Stomach (tissue), 9 donors: ENCODE results near the gene PCDHGC3. TPM values are rescaled to one million over a fixed set of nuclear protein-coding genes. Genes with fewer than 3 reads are reported as not detected.
A peak's percentile ranks its signal among the peaks of the same experiment; 100 is the strongest.
"Not testable (repeated sequence)": the region's sequence is repeated elsewhere in the genome, so short reads cannot be mapped to it uniquely, and the experiment has no call there.

Experiments
- DNase-seq, 2 donors: peaks; one replicate each; pipeline versions ENCODE4 v3.0.0 to v3.0.0-alpha.2; 2013 to 2019
- H3K27ac ChIP-seq, 5 donors: fragments of 200-600 bp in 4 of 5; sonication (generic) in 4 of 5; one replicate each; pipeline ENCODE4 v1.5.1; 2013 to 2019; ENCODE audit warnings: mild to moderate bottlenecking in 1 of 5, moderate library complexity in 1 of 5
- H3K27me3 ChIP-seq, 3 donors: fragments of 200-600 bp; sonication (generic); one replicate each; pipeline ENCODE4 v1.5.1; 2017 to 2019; ENCODE audit warnings: mixed run types in 1 of 3
- H3K36me3 ChIP-seq, 4 donors: fragments of 200-600 bp; sonication (generic); 1 replicate in 3 of 4; 2 replicates in 1 of 4; pipeline ENCODE4 v1.5.1; 2016 to 2019
- H3K4me1 ChIP-seq, 4 donors: fragments of 200-600 bp; sonication (generic); one replicate each; pipeline ENCODE4 v1.5.1; 2016 to 2019
- H3K4me3 ChIP-seq, 4 donors: fragments of 200-600 bp; sonication (generic) in 3 of 4; one replicate each; pipeline ENCODE4 v1.5.1; 2016 to 2019; ENCODE audit warnings: mild to moderate bottlenecking in 1 of 4
- H3K9me3 ChIP-seq, 4 donors: fragments of 200-600 bp; sonication (generic); one replicate each; pipeline ENCODE4 v1.5.1; 2016 to 2019
- EP300 ChIP-seq: sonication (generic); formaldehyde crosslinking; IDR thresholded peaks from one replicate; pipeline ENCODE4 v1.6.1; 2017; ENCODE audit warnings: antibody characterized with exemption
- POLR2A ChIP-seq, 4 donors: fragments of 450-650 bp; IDR thresholded peaks; one replicate each; pipeline ENCODE4 v1.6.1; 2016; ENCODE audit warnings: antibody characterized with exemption in 4 of 4, control low read depth in 2 of 4, mild to moderate bottlenecking in 1 of 4, moderate library complexity in 1 of 4
- POLR2AphosphoS5 ChIP-seq, 3 donors: sonication (generic); formaldehyde crosslinking; IDR thresholded peaks; one replicate each; pipeline ENCODE4 v1.6.1; 2016; ENCODE audit warnings: antibody characterized with exemption in 3 of 3
- WGBS, 5 donors: extraction: QIAGEN DNeasy Blood & Tissue Kit in 3 of 5; methylation state at CpG; one replicate each; pipeline versions ENCODE4 v1.1.5 to v1.1.7; 2013 to 2018; 5-methylcytosine and 5-hydroxymethylcytosine counted together
- intact Hi-C: fragments of 100-400 bp; cut with DNase I; formaldehyde crosslinking; loops from one replicate; pipeline ENCODE4 v1.15.1; 2023; ENCODE audit warnings: low total_unique reads
- polyA plus RNA-seq, 3 donors: library from polyadenylated mRNA; stranded (reverse); fragments of 200-250 nt; gene quantifications; one replicate each; pipeline ENCODE4 v1.2.3, GENCODE V29; 2013
- total RNA-seq, 5 donors: library from RNA; depleted of rRNA; stranded (reverse); fragments of >200 nt; gene quantifications; one replicate each; pipeline versions ENCODE4 v1.1.0 to v1.2.3, GENCODE V29; 2014 to 2016
- TF ChIP-seq, protein P1 (sequence below), 7 experiments: fragments of 450-650 bp in 4 of 7; fragments of 200-600 bp in 3 of 7; sonication (generic) in 3 of 7; IDR thresholded peaks; one replicate each; pipeline ENCODE4 v1.5.1; 2016 to 2019; ENCODE audit warnings: antibody characterized with exemption in 7 of 7, control low read depth in 2 of 7, mild to moderate bottlenecking in 1 of 7
- donor health status: healthy with polysubstance abuse.
- donor health status: Bipolar disorder and iron deficiency.
- donor health status: healthy.

Gene PCDHGC3
- total and polyA plus RNA-seq, 8 donors = 7.6 to 35.8 (median 20.0) TPM

DNA sequence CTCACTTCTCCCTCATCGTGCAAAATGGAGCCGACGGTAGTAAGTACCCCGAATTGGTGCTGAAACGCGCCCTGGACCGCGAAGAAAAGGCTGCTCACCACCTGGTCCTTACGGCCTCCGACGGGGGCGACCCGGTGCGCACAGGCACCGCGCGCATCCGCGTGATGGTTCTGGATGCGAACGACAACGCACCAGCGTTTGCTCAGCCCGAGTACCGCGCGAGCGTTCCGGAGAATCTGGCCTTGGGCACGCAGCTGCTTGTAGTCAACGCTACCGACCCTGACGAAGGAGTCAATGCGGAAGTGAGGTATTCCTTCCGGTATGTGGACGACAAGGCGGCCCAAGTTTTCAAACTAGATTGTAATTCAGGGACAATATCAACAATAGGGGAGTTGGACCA lies 44.5 kb upstream of the PCDHGC3 start:
- H3K4me3 ChIP-seq = peak overlapping the region; percentile 20 to 34 (median 29)
- DNase-seq = peak in 1 of 2 donors; percentile 13
- no peak overlapping the region for H3K27ac ChIP-seq
- peaks cover 0 to 10% (median 0%) of the 10 kb centered on the region in 4 donors for H3K4me1 ChIP-seq
- WGBS, 5 donors = 18 to 26% (median 20%) methylated on average over 12 to 37 of the region's 37 CpGs
- TF ChIP-seq, protein P1, sequence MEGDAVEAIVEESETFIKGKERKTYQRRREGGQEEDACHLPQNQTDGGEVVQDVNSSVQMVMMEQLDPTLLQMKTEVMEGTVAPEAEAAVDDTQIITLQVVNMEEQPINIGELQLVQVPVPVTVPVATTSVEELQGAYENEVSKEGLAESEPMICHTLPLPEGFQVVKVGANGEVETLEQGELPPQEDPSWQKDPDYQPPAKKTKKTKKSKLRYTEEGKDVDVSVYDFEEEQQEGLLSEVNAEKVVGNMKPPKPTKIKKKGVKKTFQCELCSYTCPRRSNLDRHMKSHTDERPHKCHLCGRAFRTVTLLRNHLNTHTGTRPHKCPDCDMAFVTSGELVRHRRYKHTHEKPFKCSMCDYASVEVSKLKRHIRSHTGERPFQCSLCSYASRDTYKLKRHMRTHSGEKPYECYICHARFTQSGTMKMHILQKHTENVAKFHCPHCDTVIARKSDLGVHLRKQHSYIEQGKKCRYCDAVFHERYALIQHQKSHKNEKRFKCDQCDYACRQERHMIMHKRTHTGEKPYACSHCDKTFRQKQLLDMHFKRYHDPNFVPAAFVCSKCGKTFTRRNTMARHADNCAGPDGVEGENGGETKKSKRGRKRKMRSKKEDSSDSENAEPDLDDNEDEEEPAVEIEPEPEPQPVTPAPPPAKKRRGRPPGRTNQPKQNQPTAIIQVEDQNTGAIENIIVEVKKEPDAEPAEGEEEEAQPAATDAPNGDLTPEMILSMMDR (IDR thresholded peaks at IDR 0.05) = no peak
- TF ChIP-seq EP300 (no peak), POLR2A (IDR thresholded peaks at IDR 0.05) (no peak), POLR2AphosphoS5 (IDR thresholded peaks at IDR 0.05) (no peak)
- H3K9me3 ChIP-seq = peaks cover 58 to 100% (median 94%) of the 10 kb centered on the region in 4 donors
- peaks cover 0 to 16% (median 6%) of the 10 kb centered on the region in 4 donors for H3K36me3 ChIP-seq
- peaks cover 0 to 64% (median 12%) of the 10 kb centered on the region in 3 donors for H3K27me3 ChIP-seq
- intact Hi-C loops = no loop called here

DNA sequence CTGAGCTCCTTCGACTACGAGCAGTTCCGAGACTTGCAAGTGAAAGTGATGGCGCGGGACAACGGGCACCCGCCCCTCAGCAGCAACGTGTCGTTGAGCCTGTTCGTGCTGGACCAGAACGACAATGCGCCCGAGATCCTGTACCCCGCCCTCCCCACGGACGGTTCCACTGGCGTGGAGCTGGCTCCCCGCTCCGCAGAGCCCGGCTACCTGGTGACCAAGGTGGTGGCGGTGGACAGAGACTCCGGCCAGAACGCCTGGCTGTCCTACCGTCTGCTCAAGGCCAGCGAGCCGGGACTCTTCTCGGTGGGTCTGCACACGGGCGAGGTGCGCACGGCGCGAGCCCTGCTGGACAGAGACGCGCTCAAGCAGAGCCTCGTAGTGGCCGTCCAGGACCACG lies 43.5 kb upstream of the PCDHGC3 start:
- 23 to 33% (median 30%) methylated on average over 8 to 38 of the region's 38 CpGs for WGBS, 5 donors
- H3K9me3 ChIP-seq = peaks cover 48 to 99% (median 89%) of the 10 kb centered on the region in 4 donors

GRCh38 chr5:141432726-141433125 lies 43.0 kb upstream of the PCDHGC3 start:
- H3K4me3 ChIP-seq, intact Hi-C loops, DNase-seq, H3K27ac ChIP-seq: not testable (repeated sequence)
- peaks cover 0 to 52% (median 12%) of the 10 kb centered on the region in 3 donors for H3K27me3 ChIP-seq
- peaks cover 0 to 10% (median 0%) of the 10 kb centered on the region in 4 donors for H3K4me1 ChIP-seq
- peaks cover 44 to 99% (median 87%) of the 10 kb centered on the region in 4 donors for H3K9me3 ChIP-seq
- H3K36me3 ChIP-seq = peaks cover 0 to 13% (median 4%) of the 10 kb centered on the region in 4 donors
- WGBS, 5 donors = 16 to 31% (median 24%) methylated on average over 22 to 29 of the region's 29 CpGs

More for the DNA sequence above, 43.5 kb upstream of the PCDHGC3 start:
- intact Hi-C loops, H3K4me3 ChIP-seq, DNase-seq, H3K27ac ChIP-seq: not testable (repeated sequence)
- peaks cover 0 to 56% (median 12%) of the 10 kb centered on the region in 3 donors for H3K27me3 ChIP-seq
- peaks cover 0 to 10% (median 0%) of the 10 kb centered on the region in 4 donors for H3K4me1 ChIP-seq
- H3K36me3 ChIP-seq = peaks cover 0 to 14% (median 4%) of the 10 kb centered on the region in 4 donors

GRCh38 chr5:141434006-141434405 lies 41.8 kb upstream of the PCDHGC3 start:
- WGBS, 5 donors = 58 to 85% (median 66%) methylated on average over 2 of the region's 2 CpGs
- peaks cover 0 to 10% (median 2%) of the 10 kb centered on the region in 4 donors for H3K36me3 ChIP-seq

GRCh38 chr5:141437221-141437620 lies 38.5 kb upstream of the PCDHGC3 start:
- Histone ChIP-seq H3K4me1 (no peaks in the 10 kb centered on the region), H3K36me3 (peaks cover 0 to 9% (median 0%) of the 10 kb centered on the region in 4 donors), H3K4me3 (no peak overlapping the region), H3K9me3 (peaks cover 30 to 96% (median 79%) of the 10 kb centered on the region in 4 donors), H3K27ac (no peak overlapping the region), H3K27me3 (peaks cover 0 to 12% (median 2%) of the 10 kb centered on the region in 3 donors)
- intact Hi-C loops = no loop called here
- 80 to 98% (median 89%) methylated on average over 2 of the region's 2 CpGs for WGBS, 5 donors
- DNase-seq = no peak
- TF ChIP-seq, protein P1 (IDR thresholded peaks at IDR 0.05) = no peak
- TF ChIP-seq POLR2A (IDR thresholded peaks at IDR 0.05) (no peak), EP300 (no peak)

More at GRCh38 chr5:141434006-141434405, 41.8 kb upstream of the PCDHGC3 start:
- H3K4me3 ChIP-seq = no peak overlapping the region
- peaks cover 0 to 39% (median 12%) of the 10 kb centered on the region in 3 donors for H3K27me3 ChIP-seq
- peaks cover 0 to 10% (median 0%) of the 10 kb centered on the region in 4 donors for H3K4me1 ChIP-seq
- TF ChIP-seq POLR2A (IDR thresholded peaks at IDR 0.05) (no peak), POLR2AphosphoS5 (IDR thresholded peaks at IDR 0.05) (no peak)
- TF ChIP-seq, protein P1 (IDR thresholded peaks at IDR 0.05) = no peak
- intact Hi-C loops = no loop called here
- H3K9me3 ChIP-seq = peaks cover 40 to 96% (median 78%) of the 10 kb centered on the region in 4 donors
- no peak for DNase-seq
- H3K27ac ChIP-seq = no peak overlapping the region
